GM23248 (cell line): ENCODE data around the gene LATS1.

Experiments
- EZH2 ChIP-seq: fragments of 200-600 bp; sonication (generic); IDR thresholded peaks from 2 replicates; pipeline ENCODE4 v1.6.1; 2018; ENCODE audit warnings: antibody characterized with exemption, mild to moderate bottlenecking; ENCODE audit not compliant: insufficient read depth, poor library complexity, severe bottlenecking
- EZH2phosphoT487 ChIP-seq: fragments of 200-600 bp; sonication (generic); IDR thresholded peaks from 2 replicates; pipeline ENCODE4 v1.6.1; 2018; ENCODE audit warnings: antibody characterized with exemption, moderate library complexity, mild to moderate bottlenecking, low read depth; ENCODE audit not compliant: insufficient read depth

DNA sequence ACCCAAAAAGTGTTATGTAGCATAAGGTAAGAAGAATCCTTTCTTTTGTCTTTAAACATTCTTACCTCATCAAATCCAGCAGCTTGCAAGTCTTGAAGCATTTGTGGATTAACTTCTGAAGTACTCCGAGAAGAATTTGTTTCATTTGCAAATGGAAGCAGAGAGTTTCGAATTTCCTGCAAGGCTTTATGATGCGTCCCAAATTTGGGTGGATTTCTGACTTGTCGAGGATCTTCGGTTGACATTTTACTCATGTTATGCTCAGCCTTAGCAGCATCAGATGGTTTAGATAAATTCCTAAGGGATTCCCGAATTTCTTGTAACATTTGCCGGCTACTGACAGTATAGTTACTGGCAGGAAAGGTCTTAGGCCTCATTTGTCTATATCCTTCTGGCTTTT, 16.2 kb downstream of the LATS1 start:
- no peak for TF ChIP-seq EZH2phosphoT487
- TF ChIP-seq EZH2, result no peak
